ENCODE results near the gene CD80. TPM values are rescaled to one million over a fixed set of nuclear protein-coding genes. Genes with fewer than 3 reads are reported as not detected.
A peak's percentile ranks its signal among the peaks of the same experiment; 100 is the strongest.

The CD80 gene
- total and polyA plus RNA-seq, 10 of the 15 experiments (the other 5 are each of a cell fraction or from before 2014, with no cell fraction given), result 41.4 to 137 (median 58.1) TPM

DNA sequence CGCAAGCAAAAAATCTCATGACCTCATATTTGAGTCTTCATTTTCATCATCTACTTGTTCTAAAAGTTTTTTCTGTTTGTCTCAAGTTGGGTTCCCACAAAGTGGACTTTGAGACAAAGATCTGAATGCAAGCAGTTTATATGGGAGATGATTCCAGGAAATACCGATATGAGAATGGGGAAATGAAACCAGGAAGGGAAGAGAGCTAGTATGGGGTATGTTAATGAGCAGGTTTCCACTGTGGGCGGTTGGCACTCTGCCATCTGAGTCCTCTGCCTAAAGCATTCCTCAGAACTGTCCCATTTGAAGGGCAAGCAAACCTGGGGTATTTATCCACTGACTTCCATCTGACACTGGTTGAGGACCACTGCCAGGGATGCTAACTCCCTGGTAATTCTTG lies 28.7 kb upstream of the CD80 start (continued):
- TF ChIP-seq EGR1 (IDR thresholded peaks at IDR 0.05; ENCODE audit: borderline replicate concordance in 1 of 2, low read depth in 2 of 2, low read length in 2 of 2), result peak in 1 of 2 experiments; percentile 58; a peak in 1 of 3 replicates
- 0 out of 2 replicates have a peak, but pooled peaks have one; percentile 37 for TF ChIP-seq POLR2AphosphoS5 (IDR thresholded peaks at IDR 0.05; ENCODE audit: low read length)
- TF ChIP-seq DPF2 (IDR thresholded peaks at IDR 0.05), result peak; percentile 88; the same call in 1 of the 2 replicates
- 0 out of 2 replicates have a peak, but pooled peaks have one; percentile 22 for TF ChIP-seq TBL1XR1 (IDR thresholded peaks at IDR 0.05; ENCODE audit: low read depth, low read length)
- TF ChIP-seq, protein P1, sequence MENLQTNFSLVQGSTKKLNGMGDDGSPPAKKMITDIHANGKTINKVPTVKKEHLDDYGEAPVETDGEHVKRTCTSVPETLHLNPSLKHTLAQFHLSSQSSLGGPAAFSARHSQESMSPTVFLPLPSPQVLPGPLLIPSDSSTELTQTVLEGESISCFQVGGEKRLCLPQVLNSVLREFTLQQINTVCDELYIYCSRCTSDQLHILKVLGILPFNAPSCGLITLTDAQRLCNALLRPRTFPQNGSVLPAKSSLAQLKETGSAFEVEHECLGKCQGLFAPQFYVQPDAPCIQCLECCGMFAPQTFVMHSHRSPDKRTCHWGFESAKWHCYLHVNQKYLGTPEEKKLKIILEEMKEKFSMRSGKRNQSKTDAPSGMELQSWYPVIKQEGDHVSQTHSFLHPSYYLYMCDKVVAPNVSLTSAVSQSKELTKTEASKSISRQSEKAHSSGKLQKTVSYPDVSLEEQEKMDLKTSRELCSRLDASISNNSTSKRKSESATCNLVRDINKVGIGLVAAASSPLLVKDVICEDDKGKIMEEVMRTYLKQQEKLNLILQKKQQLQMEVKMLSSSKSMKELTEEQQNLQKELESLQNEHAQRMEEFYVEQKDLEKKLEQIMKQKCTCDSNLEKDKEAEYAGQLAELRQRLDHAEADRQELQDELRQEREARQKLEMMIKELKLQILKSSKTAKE (IDR thresholded peaks at IDR 0.05; ENCODE audit: low read depth, poor library complexity, severe bottlenecking), result peak; percentile 48
- peak; percentile 96 for TF ChIP-seq SPI1 (IDR thresholded peaks at IDR 0.05; ENCODE audit: borderline replicate concordance, insufficient read depth, low read depth, low read length)
- peak; percentile 64; the same call in 1 of the 2 replicates for TF ChIP-seq MTA2 (IDR thresholded peaks at IDR 0.05; ENCODE audit: low read depth)
- TF ChIP-seq, protein P2, sequence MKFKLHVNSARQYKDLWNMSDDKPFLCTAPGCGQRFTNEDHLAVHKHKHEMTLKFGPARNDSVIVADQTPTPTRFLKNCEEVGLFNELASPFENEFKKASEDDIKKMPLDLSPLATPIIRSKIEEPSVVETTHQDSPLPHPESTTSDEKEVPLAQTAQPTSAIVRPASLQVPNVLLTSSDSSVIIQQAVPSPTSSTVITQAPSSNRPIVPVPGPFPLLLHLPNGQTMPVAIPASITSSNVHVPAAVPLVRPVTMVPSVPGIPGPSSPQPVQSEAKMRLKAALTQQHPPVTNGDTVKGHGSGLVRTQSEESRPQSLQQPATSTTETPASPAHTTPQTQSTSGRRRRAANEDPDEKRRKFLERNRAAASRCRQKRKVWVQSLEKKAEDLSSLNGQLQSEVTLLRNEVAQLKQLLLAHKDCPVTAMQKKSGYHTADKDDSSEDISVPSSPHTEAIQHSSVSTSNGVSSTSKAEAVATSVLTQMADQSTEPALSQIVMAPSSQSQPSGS (IDR thresholded peaks at IDR 0.05; ENCODE audit: low read length), result peak; percentile 71
- TF ChIP-seq GATAD2B (conservative IDR thresholded peaks at IDR 0.05; ENCODE audit: low read depth), result 0 out of 2 replicates have a peak, but pooled peaks have one; percentile 20
- TF ChIP-seq SREBF1 (IDR thresholded peaks at IDR 0.05; ENCODE audit: low read length), result no peak
- 0 out of 2 replicates have a peak, but pooled peaks have one; percentile 5 for TF ChIP-seq MEF2A (IDR thresholded peaks at IDR 0.05; ENCODE audit: insufficient read depth, low read depth, low read length)
- 0 out of 2 replicates have a peak, but pooled peaks have one; percentile 66 for TF ChIP-seq NBN (IDR thresholded peaks at IDR 0.05)
- TF ChIP-seq POU2F2 (IDR thresholded peaks at IDR 0.05; ENCODE audit: borderline replicate concordance, low read depth, low read length), result peak; percentile 80; the same call in 2 of the 3 replicates
- TF ChIP-seq IRF4 (IDR thresholded peaks at IDR 0.05; ENCODE audit: low read depth, low read length), result peak; percentile 82; the same call in 1 of the 2 replicates
- no peak for TF ChIP-seq ZNF274 (IDR thresholded peaks at IDR 0.05; ENCODE audit: insufficient read depth, insufficient read length)
- TF ChIP-seq IKZF1 (conservative IDR thresholded peaks at IDR 0.05), result peak; percentile 96
- TF ChIP-seq MTA3 (IDR thresholded peaks at IDR 0.05; ENCODE audit: borderline replicate concordance, low read length), result 0 out of 2 replicates have a peak, but pooled peaks have one; percentile 43
- peak; percentile 92 for TF ChIP-seq EED (IDR thresholded peaks at IDR 0.05; ENCODE audit: low read depth)
- 0 out of 2 replicates have a peak, but pooled peaks have one; percentile 69 for TF ChIP-seq BCL11A (IDR thresholded peaks at IDR 0.05; ENCODE audit: low read depth, low read length)
